Skin of body (tissue), 2 donors: ENCODE measurements around the gene GRAPL. TPM values are rescaled to one million over a fixed set of nuclear protein-coding genes. Genes with fewer than 3 reads are reported as not detected.
"Not testable (repeated sequence)": the region's sequence is repeated elsewhere in the genome, so short reads cannot be mapped to it uniquely, and the experiment has no call there.

Experiments
- DNase-seq: peaks from one replicate; lab custom pipeline; 2025; lab: John Stamatoyannopoulos, UW
- total RNA-seq: library from RNA; depleted of rRNA; stranded (reverse); fragments of >200 nt; gene quantifications from one replicate; pipeline ENCODE4 v1.2.3, GENCODE V29; 2014

GRAPL gene
- 0.89 TPM for total RNA-seq

DNA sequence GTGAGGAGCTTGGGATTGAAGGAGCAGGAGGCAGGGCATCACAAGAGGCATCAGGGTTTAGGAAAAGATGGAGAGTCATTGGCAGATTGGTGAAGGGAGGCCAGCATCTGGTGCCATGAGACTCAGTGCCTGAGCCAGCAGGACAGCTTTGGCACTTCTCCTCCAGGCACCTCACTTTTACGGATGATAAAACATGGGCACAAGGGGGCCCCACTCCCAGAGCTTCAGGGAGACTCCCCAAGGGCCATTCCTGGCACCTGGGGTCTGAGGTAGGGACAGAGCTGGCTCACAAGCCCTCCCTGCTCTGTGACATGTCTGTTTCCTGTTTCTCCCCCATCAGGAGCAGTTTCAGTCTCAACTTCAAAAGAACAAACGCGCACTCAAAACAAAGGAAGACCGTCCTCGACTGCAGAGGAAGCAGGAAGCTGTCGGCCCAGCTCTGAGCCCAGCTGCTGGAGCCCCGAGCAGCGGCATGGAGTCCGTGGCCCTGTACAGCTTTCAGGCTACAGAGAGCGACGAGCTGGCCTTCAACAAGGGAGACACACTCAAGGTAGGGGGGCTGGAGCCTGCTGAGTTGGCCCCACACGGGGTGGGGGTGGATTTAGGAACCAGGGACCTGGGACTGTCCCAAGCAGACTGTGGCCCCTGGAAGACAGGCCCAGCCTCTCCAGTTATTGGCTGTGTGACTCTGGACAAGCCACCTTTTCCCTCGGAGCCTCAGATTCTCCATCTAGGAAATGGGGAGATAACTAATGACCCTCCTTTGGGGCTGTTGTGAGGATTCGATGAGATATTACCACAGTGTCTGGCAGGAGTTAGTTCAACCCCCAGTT is at the start of gene GRAPL:
TSS of gene GRAPL (plus strand) at position 442 of the 833 bp plus-strand sequence. CDS start at position 473, 31 bp downstream.
- DNase-seq: not testable (repeated sequence)

DNA sequence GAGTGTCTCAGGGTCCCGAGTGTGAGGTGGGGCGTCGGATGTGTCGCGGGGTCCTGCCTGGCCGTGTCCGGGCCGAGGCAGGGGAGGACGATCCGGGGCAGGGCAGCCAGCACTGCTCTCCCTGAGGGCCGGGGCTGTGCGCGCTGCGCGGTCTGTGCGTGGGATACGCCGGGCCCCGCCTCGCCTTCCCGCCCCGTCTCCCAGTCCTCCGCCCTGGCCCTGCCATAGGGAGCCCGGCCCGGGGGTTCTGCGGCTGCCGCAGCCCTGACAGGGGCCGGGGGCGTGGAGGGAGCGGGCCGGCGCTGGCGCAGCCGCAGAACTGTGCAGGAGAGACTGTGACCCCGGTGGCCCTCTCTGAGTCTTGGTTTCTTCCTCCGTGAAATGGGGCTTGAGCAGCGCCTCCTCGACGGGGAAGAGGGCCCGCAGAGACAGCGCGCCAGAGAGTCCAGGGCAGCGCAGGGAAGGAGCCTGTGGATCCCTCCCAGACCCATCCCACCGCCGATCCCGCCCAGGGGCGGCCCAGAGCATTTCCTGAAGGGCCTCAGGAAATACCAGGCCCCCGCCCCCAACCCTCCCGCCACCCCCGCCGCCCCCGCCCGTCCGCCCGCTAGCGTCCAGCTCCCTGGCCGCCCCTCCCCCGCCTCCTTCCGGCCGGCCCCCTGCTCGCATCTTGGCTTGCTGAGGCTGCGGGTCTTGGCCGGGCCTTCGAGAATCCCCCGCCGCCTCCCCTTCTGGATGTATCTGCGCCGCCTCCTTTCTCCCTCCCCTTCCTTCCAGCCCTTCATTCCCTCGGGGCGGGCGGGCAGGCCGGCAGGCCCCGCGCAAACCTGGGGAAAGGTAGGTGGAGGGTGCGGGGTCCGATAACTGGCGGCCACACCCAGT is 38.3 kb upstream of the GRAPL start:
- not testable (repeated sequence) for DNase-seq

DNA sequence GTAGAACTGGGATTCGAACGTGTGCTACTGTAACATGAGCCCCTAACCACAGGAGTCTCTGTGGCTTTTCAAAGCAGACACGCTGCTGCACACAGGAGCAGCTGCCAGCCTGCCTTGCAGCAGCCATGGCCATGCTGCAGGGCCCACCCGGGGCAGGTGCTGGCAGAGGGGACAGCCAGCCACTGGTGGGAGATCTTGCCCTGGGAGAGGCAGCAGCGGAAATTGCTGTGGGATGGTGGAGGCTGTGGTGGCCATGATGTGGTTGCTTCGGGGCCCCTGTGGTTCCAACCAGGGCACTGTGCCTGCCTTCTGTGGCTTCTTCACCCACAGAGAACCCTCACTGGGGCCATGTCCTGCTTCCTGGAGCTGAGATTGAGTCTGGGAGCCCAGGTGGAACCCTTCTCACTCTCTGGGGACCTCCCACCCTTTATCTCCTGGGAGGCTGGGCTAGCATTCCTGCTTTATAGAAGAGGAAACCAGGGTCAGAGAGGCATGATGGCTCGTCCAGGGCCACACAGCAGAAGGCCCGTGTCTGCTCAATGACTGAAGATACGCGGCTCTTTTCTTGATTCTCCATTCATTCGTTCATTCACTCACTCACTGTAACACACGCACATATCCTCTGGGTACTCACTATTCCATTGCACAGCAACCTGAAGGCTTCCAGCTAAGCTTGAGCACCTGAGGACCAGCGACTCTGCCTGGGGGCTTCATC is 37.2 kb upstream of the GRAPL start:
- DNase-seq: not testable (repeated sequence)

DNA sequence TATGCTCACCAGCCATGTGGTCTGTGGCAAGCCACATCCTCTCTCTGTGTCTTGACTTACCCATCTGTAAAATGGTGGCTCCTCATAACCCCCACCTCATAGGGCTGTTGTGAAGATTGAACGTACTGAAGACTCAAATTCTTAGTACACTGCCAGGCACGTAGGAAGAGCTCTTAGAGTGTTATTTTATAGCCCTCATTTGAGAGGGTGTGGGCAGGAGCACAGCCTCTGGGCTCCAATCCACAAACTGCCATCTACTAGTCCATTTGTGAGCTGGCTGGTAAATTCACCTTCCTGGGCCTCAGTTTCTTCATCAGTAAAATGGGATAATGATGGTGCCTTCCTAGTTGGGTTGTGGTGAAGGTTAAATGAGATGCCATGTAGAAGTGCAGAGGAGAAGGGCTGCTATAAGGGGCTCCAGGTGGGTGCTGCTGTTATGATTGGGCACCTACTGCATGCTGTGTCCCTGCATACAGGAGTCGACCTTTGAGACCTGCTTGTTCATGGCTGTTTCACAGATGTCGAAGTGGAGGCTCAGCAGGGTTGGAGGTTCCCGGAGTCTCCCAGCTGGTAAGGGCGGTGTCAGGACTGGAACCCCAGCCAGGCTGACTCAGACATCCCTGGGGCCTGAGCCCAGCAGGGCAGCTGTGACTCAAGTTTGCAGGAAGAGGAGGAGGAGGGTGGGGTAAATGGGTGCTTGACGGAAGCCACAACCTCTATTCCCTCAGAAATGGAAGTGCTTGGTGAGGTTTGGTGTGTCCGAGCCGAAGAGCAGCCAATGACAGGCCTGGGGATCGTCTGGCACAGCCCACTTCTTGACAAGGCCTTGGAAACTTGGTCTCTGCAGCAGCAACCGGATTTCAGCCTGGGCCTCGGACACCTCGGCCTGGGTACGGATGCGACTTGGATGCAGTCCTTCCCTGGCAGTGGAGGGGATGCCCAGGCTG is 34.4 kb upstream of the GRAPL start:
- DNase-seq: not testable (repeated sequence)

DNA sequence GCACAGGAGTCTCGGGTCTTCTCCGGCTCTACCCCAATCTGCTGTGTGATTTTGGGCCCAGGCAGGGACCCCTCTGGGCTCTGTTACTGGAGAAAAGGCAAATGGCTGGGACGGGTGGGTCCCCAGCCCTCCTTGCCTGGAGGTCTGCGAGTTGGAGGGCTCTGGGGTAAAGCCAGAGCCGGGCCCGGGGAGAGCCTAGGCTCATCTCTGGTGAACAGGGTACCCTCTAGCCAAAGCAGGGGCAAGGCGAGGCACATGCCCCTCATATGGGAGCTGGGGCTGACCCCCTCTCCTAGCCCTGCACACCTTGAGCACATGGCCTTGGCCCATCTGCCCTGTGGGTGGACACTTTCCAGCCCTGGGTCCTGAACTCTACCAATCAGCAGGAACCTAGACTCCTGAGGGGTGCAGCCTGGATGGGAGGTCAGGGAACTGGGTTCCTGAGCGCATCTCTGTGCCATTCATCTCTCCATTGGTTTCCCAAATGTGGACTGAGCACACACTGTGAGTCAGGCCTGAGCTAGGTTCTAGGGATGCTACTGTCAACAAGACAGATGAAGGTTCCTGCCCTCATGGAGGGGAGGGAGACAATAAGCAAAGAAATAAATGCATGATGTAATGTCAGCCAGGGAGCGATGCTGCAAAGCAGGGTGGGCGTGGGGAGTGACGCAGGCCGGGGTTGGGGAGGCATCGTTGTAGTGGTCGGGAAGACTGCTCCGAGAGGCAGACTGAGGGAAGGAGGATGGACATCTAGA is 33.5 kb upstream of the GRAPL start:
- not testable (repeated sequence) for DNase-seq

DNA sequence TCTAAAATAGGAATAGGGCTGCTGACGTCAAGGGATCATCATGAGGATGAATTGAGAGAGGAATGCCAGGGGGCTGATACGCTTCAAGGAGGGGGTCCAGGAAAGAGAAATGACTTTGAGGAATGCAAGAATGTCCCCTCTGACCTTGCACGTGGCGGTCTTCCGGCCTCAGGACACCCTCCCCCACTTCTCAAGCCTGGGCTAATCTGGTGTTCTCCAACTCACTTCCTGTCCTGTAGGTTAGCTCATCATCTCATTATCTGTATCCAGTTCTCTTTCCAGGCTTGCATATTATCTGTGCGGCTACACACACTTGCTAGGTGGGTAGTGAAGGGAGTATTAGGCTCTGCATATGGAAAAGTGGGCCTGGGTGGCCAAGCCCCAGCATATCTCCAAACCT is 18.9 kb upstream of the GRAPL start:
- DNase-seq: not testable (repeated sequence)

DNA sequence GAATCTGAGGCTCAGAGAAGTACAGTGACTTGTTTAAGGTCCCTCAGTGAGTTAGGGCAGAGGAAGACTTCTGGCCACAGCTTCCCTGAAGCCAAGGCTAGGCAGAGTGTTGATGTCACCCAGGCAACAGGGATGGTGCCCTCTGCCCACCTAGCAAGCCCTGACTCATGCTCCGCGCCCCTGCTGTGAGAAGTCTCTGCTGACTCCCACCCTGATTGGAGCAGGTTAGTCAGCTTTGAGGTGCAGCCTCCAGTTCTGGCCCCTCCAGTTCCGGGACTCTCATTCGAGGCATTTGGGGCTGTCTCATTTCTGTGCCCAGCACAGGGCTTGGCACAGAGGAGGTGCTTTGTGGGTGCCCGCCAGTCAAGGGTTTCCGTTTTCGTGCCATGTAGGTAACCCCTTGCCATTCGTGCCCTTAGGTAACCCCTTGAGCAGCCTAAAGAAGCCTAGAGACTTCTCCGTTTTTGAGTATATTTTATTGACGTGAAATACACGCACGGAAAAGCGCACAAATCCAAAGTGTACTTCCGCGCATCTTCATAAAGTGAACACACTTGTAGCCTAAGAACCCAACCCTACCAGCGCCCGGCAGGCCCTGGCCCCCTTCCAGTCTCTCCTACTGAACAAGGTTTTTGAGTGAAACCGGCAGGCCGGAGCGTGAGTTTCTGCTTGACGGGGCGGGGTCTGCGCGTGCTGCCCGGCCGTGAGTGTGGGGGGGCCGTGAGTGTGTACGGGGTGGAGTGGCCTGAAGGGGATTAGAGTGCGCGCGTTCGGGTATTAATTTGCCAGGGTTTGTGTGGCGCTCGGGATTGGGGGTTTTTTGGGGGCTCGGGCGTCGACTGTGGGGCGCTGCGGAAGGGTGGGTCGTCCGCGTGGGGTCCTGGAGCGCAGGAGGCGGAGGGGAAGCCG is 16.9 kb upstream of the GRAPL start:
- DNase-seq: not testable (repeated sequence)

DNA sequence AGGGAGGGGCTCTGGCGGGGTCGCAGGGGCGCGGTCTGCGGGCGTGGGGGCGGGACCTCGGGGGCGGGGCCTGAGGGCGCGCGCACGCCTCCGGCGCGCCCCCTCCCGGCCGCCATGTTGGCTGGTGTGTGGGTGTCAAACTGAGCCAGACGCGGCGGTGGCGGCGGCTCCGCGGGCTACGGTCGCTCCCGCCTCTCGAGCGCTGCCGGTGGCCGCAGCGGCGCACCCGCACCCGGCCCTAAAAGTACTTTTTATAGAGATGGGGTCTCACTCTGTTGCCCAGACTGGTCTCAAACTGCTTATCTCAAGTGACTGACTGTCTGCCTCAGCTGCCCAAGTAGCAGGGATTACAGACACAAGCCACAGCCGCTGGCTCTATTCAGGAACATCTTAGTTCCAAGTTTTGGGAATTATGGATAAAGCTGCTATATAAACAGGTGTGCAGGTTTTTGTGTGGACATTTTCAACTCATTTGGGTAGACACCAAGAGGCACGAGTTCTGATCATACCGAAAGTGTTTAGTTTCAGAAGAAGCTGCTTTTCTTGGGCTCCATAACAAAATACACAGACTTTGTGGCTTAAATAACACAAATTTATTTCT is 16.2 kb upstream of the GRAPL start:
- DNase-seq: not testable (repeated sequence)

DNA sequence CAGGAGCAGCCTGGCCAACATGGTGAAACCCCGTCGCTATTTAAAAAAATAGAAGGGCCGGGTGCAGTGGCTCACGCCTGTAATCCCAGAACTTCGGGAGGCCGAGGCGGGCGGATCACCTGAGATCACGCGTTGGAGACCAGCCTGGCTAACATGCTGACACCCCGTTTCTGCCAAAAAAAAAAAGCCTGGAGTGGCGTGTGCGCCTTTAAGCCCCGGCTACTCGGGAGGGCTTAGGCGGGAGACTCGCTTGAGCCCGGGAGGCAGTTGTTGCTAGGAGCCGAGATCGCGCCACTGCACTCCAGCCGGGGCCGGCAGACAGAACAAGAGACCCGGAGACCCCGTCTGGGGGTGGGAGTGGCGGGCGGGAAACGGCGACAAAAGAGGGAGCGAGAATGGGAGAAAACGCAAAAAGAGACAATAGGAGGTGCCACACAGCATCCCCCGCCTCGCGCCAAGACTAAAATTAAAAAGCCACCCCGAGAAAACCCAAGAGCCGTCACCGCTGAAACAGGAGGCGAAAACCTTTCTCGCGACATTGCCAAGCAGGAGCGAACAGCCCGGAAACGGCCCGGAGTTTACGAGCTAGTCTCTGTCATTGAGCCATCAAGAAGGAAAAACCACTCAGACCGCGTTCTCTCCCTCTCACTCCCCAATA is 15.5 kb upstream of the GRAPL start:
- DNase-seq: not testable (repeated sequence)

DNA sequence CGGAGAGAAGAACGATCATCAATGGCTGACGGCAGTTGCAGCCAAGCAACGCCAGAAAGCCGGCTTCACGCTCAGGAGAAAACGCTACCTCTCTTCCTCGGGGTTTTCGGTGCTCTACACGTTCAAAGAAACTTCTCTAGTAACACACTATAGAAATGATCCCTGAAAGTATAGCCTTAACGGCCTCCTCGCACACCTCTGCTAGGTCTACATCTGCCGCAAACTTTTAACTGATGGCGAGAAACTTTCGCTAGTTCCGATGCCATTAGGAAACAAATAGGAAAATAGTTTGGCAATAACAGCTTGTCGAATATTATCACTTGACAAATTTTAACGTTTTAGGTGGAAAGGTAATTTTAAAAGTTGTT is 14.9 kb upstream of the GRAPL start:
- DNase-seq: not testable (repeated sequence)

DNA sequence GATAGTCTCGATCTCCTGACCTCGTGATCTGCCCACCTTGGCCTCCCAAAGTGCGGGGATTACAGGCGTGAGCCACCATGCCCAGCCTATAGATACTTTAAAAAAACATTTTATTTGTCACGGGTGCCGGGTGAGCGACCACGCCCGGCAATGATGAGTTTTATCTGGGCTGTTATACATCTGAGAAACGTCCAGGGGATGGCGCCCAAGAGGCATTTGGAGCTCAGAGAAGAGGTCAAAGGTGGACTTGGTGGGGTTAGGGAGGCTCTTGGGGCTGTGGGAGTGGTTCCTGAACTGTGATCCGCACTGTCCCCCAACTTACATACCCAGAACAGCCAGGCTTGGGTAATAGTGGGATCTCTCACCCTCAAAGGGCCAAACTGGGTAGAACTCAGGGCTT is 8.7 kb upstream of the GRAPL start:
- not testable (repeated sequence) for DNase-seq

DNA sequence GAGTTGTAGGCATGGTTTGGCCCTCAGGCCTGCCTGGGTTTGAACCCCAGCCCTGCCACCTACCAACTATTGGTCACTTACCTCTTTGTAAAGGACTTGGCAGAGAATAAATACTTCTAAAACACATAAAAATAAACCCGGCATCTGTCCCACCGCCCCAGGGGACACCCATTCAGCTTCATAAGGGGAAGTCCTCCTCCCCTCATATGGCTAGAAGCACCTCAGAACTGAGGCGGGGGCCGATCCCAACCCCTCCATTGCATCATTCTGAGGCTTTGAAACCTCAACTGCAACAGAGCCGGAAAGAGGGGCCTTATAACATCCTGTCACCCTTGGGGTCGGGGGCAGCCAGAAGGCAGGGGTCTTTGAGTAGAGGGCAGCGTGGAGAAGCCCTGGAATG is 2.1 kb upstream of the GRAPL start:
- not testable (repeated sequence) for DNase-seq

DNA sequence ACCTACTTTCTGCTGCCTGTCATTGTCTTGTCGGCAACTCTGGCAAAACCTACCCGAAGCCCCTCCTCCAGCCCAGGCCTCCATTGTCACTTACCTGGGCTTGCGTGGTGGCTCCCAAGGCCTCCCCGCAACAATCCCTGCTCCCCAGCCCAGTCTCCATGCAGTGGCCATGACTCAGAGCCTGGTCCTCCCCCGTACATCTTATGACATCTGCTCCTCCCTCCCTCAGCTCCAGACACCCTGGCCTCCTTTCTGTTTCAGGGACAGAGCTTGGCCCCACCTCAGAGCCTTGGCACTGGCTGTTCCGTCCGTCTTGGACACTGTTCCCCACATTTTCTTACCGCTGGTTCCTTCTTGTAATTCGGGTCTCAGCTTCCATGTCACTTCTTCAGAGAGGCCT is 2.1 kb downstream of the GRAPL start:
- DNase-seq: not testable (repeated sequence)

DNA sequence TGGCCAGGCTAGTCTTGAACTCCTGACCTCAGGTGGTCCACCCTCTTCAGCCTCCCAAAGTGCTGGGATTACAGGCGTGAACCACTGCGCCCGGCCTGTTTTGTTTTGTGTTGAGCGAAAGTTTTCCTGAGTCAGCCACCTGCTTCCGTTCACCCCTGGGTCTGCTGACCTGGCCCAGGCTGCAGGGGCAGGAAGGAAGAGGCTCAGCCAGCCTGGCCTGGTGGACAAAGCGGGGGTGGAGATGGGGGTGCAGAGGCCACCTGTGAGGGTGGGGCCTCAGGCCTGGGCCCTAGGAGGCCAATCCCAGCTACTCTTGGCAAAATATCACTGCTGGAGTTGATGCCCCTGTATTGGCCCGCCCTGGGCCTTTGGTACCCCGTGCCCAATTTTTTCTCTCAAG is 3.7 kb downstream of the GRAPL start:
- DNase-seq: not testable (repeated sequence)

DNA sequence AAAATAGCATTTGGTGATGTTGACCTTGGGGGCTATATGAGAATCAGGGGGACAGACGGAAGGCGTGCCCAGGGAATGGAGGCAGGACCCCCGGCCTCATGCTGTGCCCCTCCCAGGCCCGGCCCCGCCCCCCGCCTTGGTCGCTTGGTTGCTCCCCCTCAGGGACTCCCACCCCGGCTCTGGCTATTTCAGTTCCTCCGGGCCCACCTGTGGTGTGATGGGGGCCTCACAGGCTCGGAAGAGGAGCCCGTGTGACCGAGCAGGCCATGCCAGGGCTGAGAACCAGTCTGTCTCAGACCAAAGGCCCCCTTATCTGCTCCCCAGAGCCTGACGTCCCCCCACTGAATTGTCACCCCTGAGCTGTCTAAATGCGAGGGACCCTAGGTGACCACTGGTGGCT is 4.4 kb downstream of the GRAPL start:
- DNase-seq: not testable (repeated sequence)

DNA sequence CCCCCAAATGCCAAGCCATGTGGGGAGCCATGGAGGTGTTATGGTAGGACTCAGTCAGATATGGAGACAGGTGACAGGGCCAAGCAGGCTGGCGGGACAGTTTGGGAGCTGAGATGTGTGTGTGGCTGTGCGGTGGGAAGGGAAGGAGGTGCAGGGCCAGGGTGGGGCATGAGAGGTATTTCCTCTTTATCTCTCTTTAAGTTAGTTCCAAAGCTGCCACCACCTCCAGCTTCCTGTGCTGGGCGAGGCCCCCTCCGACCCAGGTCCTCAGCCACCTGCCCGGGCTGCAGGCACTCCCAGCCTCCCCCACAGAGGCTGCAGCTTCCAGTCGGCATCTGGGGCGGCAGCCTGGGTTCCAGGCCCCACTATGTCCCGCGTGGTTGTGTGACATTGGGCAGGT is 6.4 kb downstream of the GRAPL start:
- not testable (repeated sequence) for DNase-seq

DNA sequence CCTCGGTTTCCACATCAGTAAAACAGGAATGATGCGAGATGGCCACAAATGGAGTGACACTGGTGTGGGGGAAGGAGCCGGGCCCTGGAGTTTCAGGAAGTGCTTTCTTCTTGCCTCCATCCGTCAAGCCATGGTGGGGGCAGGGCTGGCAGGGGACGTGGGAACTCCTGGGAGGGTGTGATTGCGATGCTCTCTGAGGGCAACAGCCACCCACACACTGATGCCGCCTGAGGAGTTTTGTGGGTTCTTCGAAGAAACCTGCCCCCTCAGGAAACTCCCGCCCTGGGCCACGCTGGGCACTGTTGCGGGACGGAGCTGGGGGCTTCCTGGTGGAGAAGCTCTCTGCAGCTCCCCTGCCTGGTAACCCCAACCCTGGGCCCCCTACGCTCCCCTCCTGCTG is 8.0 kb downstream of the GRAPL start:
- DNase-seq: not testable (repeated sequence)

DNA sequence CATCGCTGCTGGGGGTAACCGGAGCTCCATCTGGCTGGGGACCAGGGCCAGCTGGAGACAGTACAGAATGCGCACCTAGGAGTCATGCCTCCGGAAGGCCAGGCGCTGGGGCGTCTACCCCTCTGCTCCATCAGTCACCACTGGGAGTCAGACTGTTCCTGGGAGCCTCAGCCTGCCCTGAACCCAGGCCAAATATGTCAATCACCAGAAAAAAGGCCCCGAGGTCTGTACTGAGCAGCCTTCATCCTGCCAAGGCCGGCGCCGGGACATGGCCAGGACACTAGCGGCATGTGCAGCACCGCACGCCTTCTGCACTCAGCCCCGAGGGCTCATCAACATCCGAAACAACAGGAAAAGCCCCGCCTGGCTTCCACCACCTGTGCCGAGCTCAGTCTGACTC is 8.7 kb downstream of the GRAPL start:
- DNase-seq: not testable (repeated sequence)
